Measurements from ENCODE around the gene NEUROD2. TPM values are rescaled to one million over a fixed set of nuclear protein-coding genes. Genes with fewer than 3 reads are reported as not detected.

The NEUROD2 gene
- total RNA-seq, 1 experiment from 2014 or later, result not detected

- Histone ChIP-seq H3K9me3 (replicated peaks) (no peaks in the 10 kb centered on the region), H3K36me3 (no peaks in the 10 kb centered on the region), H3K4me1 (peaks cover 3% of the 10 kb centered on the region; the same call in 1 of the 2 replicates), H3K4me3 (no peak overlapping the region), H3K27me3 (peaks cover 11% of the 10 kb centered on the region), H3K27ac (no peak overlapping the region)
- no peak for DNase-seq
Measured at GRCh38 chr17:39605492-39606433, 2.0 kb downstream of the NEUROD2 start.

- Histone ChIP-seq H3K36me3 (no peaks in the 10 kb centered on the region), H3K4me1 (peaks cover 3% of the 10 kb centered on the region; the same call in 1 of the 2 replicates), H3K9me3 (replicated peaks) (no peaks in the 10 kb centered on the region), H3K27me3 (peaks cover 19% of the 10 kb centered on the region), H3K4me3 (no peak overlapping the region), H3K27ac (no peak overlapping the region)
- DNase-seq, result no peak
Measured at GRCh38 chr17:39604911-39605491, 2.7 kb downstream of the NEUROD2 start.

GRCh38 chr17:39603304-39604016 lies 4.3 kb downstream of the NEUROD2 start:
- Histone ChIP-seq H3K27ac (no peak overlapping the region), H3K36me3 (no peaks in the 10 kb centered on the region), H3K27me3 (peaks cover 33% of the 10 kb centered on the region), H3K4me3 (no peak overlapping the region), H3K9me3 (replicated peaks) (no peaks in the 10 kb centered on the region), H3K4me1 (peaks cover 3% of the 10 kb centered on the region; the same call in 1 of the 2 replicates)
- DNase-seq, result no peak

- no peak for DNase-seq
- Histone ChIP-seq H3K4me3 (no peak overlapping the region), H3K9me3 (replicated peaks) (no peaks in the 10 kb centered on the region), H3K27me3 (peaks cover 40% of the 10 kb centered on the region), H3K27ac (no peak overlapping the region), H3K36me3 (no peaks in the 10 kb centered on the region), H3K4me1 (peaks cover 3% of the 10 kb centered on the region; the same call in 1 of the 2 replicates)
Measured at GRCh38 chr17:39602533-39603303, 5.0 kb downstream of the NEUROD2 start.

GRCh38 chr17:39601758-39602532 lies 5.8 kb downstream of the NEUROD2 start:
- no peaks in the 10 kb centered on the region for H3K36me3 ChIP-seq
- peaks cover 3% of the 10 kb centered on the region; the same call in 1 of the 2 replicates for H3K4me1 ChIP-seq
- H3K9me3 ChIP-seq (replicated peaks), result no peaks in the 10 kb centered on the region
- no peak overlapping the region for H3K27ac ChIP-seq
- peaks cover 40% of the 10 kb centered on the region for H3K27me3 ChIP-seq
- no peak for DNase-seq
- no peak overlapping the region for H3K4me3 ChIP-seq

GRCh38 chr17:39600997-39601597 lies 6.6 kb downstream of the NEUROD2 start:
- no peaks in the 10 kb centered on the region for H3K9me3 ChIP-seq (replicated peaks)
- H3K27me3 ChIP-seq, result peaks cover 40% of the 10 kb centered on the region
- H3K36me3 ChIP-seq, result no peaks in the 10 kb centered on the region
- H3K4me1 ChIP-seq, result peaks cover 3% of the 10 kb centered on the region; the same call in 1 of the 2 replicates
- no peak for DNase-seq
- H3K4me3 ChIP-seq, result no peak overlapping the region
- H3K27ac ChIP-seq, result no peak overlapping the region

- no peak for DNase-seq
- H3K4me3 ChIP-seq, result no peak overlapping the region
- no peak overlapping the region for H3K27ac ChIP-seq
- H3K27me3 ChIP-seq, result peaks cover 40% of the 10 kb centered on the region
- peaks cover 3% of the 10 kb centered on the region; the same call in 1 of the 2 replicates for H3K4me1 ChIP-seq
- H3K36me3 ChIP-seq, result no peaks in the 10 kb centered on the region
- H3K9me3 ChIP-seq (replicated peaks), result no peaks in the 10 kb centered on the region
Measured at GRCh38 chr17:39600288-39600996, 7.3 kb downstream of the NEUROD2 start.

GRCh38 chr17:39599665-39600231 lies 8.0 kb downstream of the NEUROD2 start:
- DNase-seq, result no peak
- Histone ChIP-seq H3K36me3 (no peaks in the 10 kb centered on the region), H3K4me1 (peaks cover 3% of the 10 kb centered on the region; the same call in 1 of the 2 replicates), H3K27ac (no peak overlapping the region), H3K9me3 (replicated peaks) (no peaks in the 10 kb centered on the region), H3K4me3 (no peak overlapping the region), H3K27me3 (peaks cover 40% of the 10 kb centered on the region)

- H3K27me3 ChIP-seq, result peaks cover 40% of the 10 kb centered on the region
- H3K36me3 ChIP-seq, result no peaks in the 10 kb centered on the region
- H3K9me3 ChIP-seq (replicated peaks), result no peaks in the 10 kb centered on the region
- DNase-seq, result no peak
- no peak overlapping the region for H3K4me3 ChIP-seq
- H3K4me1 ChIP-seq, result peaks cover 3% of the 10 kb centered on the region; the same call in 1 of the 2 replicates
- H3K27ac ChIP-seq, result no peak overlapping the region
Measured at GRCh38 chr17:39599004-39599664, 8.6 kb downstream of the NEUROD2 start.

- peaks cover 8% of the 10 kb centered on the region; the same call in 1 of the 2 replicates for H3K4me1 ChIP-seq
- H3K9me3 ChIP-seq (replicated peaks), result no peaks in the 10 kb centered on the region
- no peak overlapping the region for H3K27ac ChIP-seq
- DNase-seq, result no peak
- peaks cover 40% of the 10 kb centered on the region for H3K27me3 ChIP-seq
- no peaks in the 10 kb centered on the region for H3K36me3 ChIP-seq
- H3K4me3 ChIP-seq, result no peak overlapping the region
Measured at GRCh38 chr17:39598630-39599003, 9.1 kb downstream of the NEUROD2 start.

GRCh38 chr17:39598047-39598481 lies 9.7 kb downstream of the NEUROD2 start:
- no peak overlapping the region for H3K4me3 ChIP-seq
- H3K27ac ChIP-seq, result no peak overlapping the region
- no peak for DNase-seq
- H3K27me3 ChIP-seq, result peaks cover 40% of the 10 kb centered on the region
- H3K9me3 ChIP-seq (replicated peaks), result no peaks in the 10 kb centered on the region
- no peaks in the 10 kb centered on the region for H3K36me3 ChIP-seq
- peaks cover 11% of the 10 kb centered on the region for H3K4me1 ChIP-seq

- Histone ChIP-seq H3K9me3 (replicated peaks) (no peaks in the 10 kb centered on the region), H3K36me3 (no peaks in the 10 kb centered on the region), H3K4me3 (no peak overlapping the region), H3K27me3 (peaks cover 40% of the 10 kb centered on the region), H3K4me1 (peaks cover 15% of the 10 kb centered on the region), H3K27ac (no peak overlapping the region)
- no peak for DNase-seq
Measured at GRCh38 chr17:39597372-39598046, 10.2 kb downstream of the NEUROD2 start.

Data from SJCRH30 (cell line).